ENCODE measurements around the gene ZFYVE27. TPM values are rescaled to one million over a fixed set of nuclear protein-coding genes. Genes with fewer than 3 reads are reported as not detected.

The ZFYVE27 gene
- total and polyA plus RNA-seq, 8 donors = 4.3 to 77.1 (median 15.5) TPM

- Histone ChIP-seq H3K9me3 (peaks cover 0 to 17% (median 9%) of the 10 kb centered on the region in 4 donors), H3K4me3 (no peak overlapping the region), H3K4me1 (peaks cover 0 to 5% (median 2%) of the 10 kb centered on the region in 4 donors), H3K27me3 (peaks cover 0 to 42% (median 3%) of the 10 kb centered on the region in 3 donors), H3K27ac (no peak overlapping the region), H3K36me3 (no peaks in the 10 kb centered on the region)
- no peak for DNase-seq
- 32 to 40% (median 39%) methylated on average over 3 of the region's 3 CpGs for WGBS, 5 donors
- intact Hi-C loops (cut with DNase I; ENCODE audit: low total_unique reads) = loop anchor here (10.0 kb wide), 1 partner anchor 248 kb away; no protein-coding TSS in a partner anchor
- no peak for TF ChIP-seq EP300 (IDR thresholded peaks at IDR 0.05)
- TF ChIP-seq POLR2A (IDR thresholded peaks at IDR 0.05) = no peak
- no peak for TF ChIP-seq CTCF (IDR thresholded peaks at IDR 0.05)
- TF ChIP-seq POLR2AphosphoS5 (IDR thresholded peaks at IDR 0.05) = no peak
These were observed 59.7 kb downstream of the ZFYVE27 start for GRCh38 chr10:97796651-97797050.

GRCh38 chr10:97798958-97799610, 62.2 kb downstream of the ZFYVE27 start:
- Histone ChIP-seq H3K36me3 (no peaks in the 10 kb centered on the region), H3K9me3 (peaks cover 0 to 17% (median 9%) of the 10 kb centered on the region in 4 donors), H3K27me3 (peaks cover 0 to 40% (median 0%) of the 10 kb centered on the region in 3 donors), H3K27ac (no peak overlapping the region), H3K4me1 (no peaks in the 10 kb centered on the region), H3K4me3 (no peak overlapping the region)
- 60 to 89% (median 83%) methylated on average over 1 of the region's 1 CpG for WGBS, 5 donors
- TF ChIP-seq EP300 (IDR thresholded peaks at IDR 0.05) = no peak
- TF ChIP-seq POLR2AphosphoS5 (IDR thresholded peaks at IDR 0.05) = no peak
- TF ChIP-seq POLR2A (IDR thresholded peaks at IDR 0.05) = no peak
- TF ChIP-seq CTCF (IDR thresholded peaks at IDR 0.05) = no peak
- intact Hi-C loops (cut with DNase I; ENCODE audit: low total_unique reads) = loop anchor here (10.0 kb wide), 1 partner anchor 246 kb away; no protein-coding TSS in a partner anchor
- no peak for DNase-seq

GRCh38 chr10:97800474-97800873, 63.5 kb downstream of the ZFYVE27 start:
- Histone ChIP-seq H3K27me3 (peaks cover 0 to 40% (median 0%) of the 10 kb centered on the region in 3 donors), H3K36me3 (no peaks in the 10 kb centered on the region), H3K4me3 (no peak overlapping the region), H3K9me3 (peaks cover 0 to 17% (median 9%) of the 10 kb centered on the region in 4 donors), H3K4me1 (no peaks in the 10 kb centered on the region), H3K27ac (no peak overlapping the region)
- WGBS, 5 donors = 82 to 90% (median 87%) methylated on average over 9 of the region's 9 CpGs
- DNase-seq = no peak
- TF ChIP-seq CTCF (IDR thresholded peaks at IDR 0.05) (no peak), EP300 (IDR thresholded peaks at IDR 0.05) (no peak), POLR2A (IDR thresholded peaks at IDR 0.05) (no peak), POLR2AphosphoS5 (IDR thresholded peaks at IDR 0.05) (no peak)
- intact Hi-C loops (cut with DNase I; ENCODE audit: low total_unique reads) = no loop called here

- H3K4me1 ChIP-seq = no peaks in the 10 kb centered on the region
- intact Hi-C loops (cut with DNase I; ENCODE audit: low total_unique reads) = no loop called here
- no peak for DNase-seq
- no peak overlapping the region for H3K4me3 ChIP-seq
- H3K36me3 ChIP-seq = no peaks in the 10 kb centered on the region
- H3K27ac ChIP-seq = no peak overlapping the region
- no peak for TF ChIP-seq EP300 (IDR thresholded peaks at IDR 0.05)
- no peak for TF ChIP-seq POLR2A (IDR thresholded peaks at IDR 0.05)
- TF ChIP-seq CTCF (IDR thresholded peaks at IDR 0.05) = no peak
- TF ChIP-seq POLR2AphosphoS5 (IDR thresholded peaks at IDR 0.05) = no peak
- peaks cover 0 to 17% (median 9%) of the 10 kb centered on the region in 4 donors for H3K9me3 ChIP-seq
- WGBS, 5 donors = 53 to 81% (median 56%) methylated on average over 3 to 5 of the region's 5 CpGs
- H3K27me3 ChIP-seq = peaks cover 0 to 40% (median 0%) of the 10 kb centered on the region in 3 donors
These were observed 64.5 kb downstream of the ZFYVE27 start for GRCh38 chr10:97801422-97801821.

All from stomach (tissue), 9 donors.